ENCODE data around the gene PABPN1L.

The PABPN1L gene

DNA sequence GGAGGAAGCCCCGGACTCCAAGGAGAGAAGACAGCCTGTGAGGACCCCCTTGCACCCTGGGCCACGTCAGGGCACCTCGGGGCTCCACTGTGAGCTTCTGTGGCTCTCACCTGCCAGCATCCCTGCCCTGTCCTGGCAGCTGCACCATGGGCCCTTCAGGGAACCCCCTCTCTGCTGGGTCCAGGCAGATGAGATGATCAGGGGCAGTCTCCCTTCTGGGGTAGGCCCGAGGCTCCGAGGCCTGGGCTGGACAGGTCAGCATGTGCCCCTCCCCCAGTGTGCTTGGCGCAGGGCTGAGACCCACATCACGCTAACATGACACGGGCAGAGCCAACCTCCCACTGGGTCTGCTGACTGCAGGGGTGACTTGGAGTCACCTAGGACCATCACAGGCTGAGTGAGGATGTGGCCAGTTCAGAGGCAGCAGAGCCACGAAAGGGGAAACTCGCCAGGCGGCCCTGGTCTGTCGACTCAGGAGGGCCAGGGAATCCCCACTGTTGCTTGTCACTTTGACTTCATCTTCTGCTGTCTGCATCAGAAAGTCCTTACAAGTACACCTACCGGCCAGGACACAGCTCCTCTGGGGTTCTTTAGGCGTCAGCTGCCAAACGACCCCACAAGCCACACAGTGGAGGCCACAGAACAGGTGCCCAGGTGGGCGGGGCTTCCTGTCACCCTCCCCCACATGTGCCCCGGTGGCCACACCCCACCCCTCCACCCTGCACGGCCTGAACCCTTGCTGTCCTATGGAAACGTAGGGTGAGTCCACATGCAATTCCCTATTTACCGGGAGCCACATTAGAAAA is 12.0 kb downstream of the PABPN1L start:
- DNase-seq (ENCODE audit: extremely low spot score) = no peak
- no peak for TF ChIP-seq FOXK2 (IDR thresholded peaks at IDR 0.05)
- TF ChIP-seq HDGF (IDR thresholded peaks at IDR 0.05; ENCODE audit: borderline replicate concordance) = no peak
- TF ChIP-seq LEF1 (IDR thresholded peaks at IDR 0.05; ENCODE audit: borderline replicate concordance) = no peak
- CTCF ChIA-PET = no interaction called here
- POLR2A ChIA-PET = no interaction called here

DNA sequence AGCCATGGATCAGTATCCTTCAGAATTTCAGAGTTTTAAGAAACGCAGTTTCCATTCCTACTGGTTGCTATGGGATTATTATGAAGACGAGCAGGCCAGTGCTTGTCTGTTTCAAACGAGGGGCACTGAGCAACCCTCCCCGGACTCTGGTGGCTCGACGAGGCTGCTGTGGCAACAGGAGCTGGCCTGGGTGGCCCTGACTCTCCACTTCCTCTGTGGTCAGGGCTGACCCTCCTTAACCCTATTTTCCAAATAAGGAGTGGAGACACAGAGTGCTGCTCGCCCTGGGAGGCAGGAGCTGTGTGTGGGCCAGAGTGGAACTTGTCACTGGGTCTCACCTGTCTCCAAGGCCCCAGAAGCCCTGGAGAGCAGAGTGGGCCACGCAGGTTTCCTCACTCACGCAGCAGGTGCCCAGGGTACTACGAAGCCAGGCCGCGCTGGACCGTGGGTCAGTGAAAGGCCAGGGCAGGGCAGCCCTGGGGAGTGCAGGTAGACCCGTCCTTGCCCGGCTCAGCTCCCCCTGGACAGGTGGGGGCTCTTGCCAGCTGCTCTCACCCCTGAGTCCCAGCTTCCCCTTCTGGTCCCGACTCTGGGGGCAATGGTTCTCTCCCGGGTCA is 13.0 kb downstream of the PABPN1L start:
- TF ChIP-seq FOXK2 (IDR thresholded peaks at IDR 0.05) = no peak
- no peak for TF ChIP-seq FOXA1 (IDR thresholded peaks at IDR 0.05)
- no peak for TF ChIP-seq NFRKB (IDR thresholded peaks at IDR 0.05)
- no peak for TF ChIP-seq SUZ12 (IDR thresholded peaks at IDR 0.05)
- no peak for TF ChIP-seq ZNF384 (IDR thresholded peaks at IDR 0.05)
- no peak for TF ChIP-seq ARNT (IDR thresholded peaks at IDR 0.05)
- no peak for TF ChIP-seq CTBP1 (IDR thresholded peaks at IDR 0.05; ENCODE audit: borderline replicate concordance)
- TF ChIP-seq L3MBTL2 (conservative IDR thresholded peaks at IDR 0.05) = no peak
- no peak for TF ChIP-seq BHLHE40 (IDR thresholded peaks at IDR 0.05; ENCODE audit: borderline replicate concordance)
- TF ChIP-seq SP1 (IDR thresholded peaks at IDR 0.05) = no peak
- TF ChIP-seq, protein P1, sequence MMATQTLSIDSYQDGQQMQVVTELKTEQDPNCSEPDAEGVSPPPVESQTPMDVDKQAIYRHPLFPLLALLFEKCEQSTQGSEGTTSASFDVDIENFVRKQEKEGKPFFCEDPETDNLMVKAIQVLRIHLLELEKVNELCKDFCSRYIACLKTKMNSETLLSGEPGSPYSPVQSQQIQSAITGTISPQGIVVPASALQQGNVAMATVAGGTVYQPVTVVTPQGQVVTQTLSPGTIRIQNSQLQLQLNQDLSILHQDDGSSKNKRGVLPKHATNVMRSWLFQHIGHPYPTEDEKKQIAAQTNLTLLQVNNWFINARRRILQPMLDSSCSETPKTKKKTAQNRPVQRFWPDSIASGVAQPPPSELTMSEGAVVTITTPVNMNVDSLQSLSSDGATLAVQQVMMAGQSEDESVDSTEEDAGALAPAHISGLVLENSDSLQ (IDR thresholded peaks at IDR 0.05) = no peak
- TF ChIP-seq ELF4 (IDR thresholded peaks at IDR 0.05) = no peak
- TF ChIP-seq FOXM1 (IDR thresholded peaks at IDR 0.05; ENCODE audit: borderline replicate concordance) = no peak
- TF ChIP-seq TARDBP (IDR thresholded peaks at IDR 0.05) = no peak
- ChIA-PET CTCF (no interaction called here), POLR2A (no interaction called here)
- no peak for DNase-seq (ENCODE audit: extremely low spot score)

DNA sequence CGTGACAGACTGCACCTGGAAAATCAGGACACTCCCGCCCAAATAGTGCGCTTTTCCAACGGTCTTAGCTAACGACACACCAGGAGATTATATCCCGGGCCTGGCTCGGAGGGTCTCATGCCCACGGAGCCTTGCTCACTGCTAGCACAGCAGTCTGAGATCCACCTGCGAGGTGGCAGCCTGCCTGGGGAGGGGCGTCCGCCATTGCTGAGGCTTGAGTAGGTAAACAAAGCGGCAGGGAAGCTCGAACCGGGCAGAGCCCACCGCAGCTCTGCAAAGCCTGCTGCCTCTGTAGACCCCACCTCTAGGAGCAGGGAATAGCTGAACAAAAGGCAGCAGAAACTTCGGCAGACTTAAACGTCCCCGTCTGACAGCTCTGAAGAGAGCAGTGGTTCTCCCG is 14.8 kb downstream of the PABPN1L start:
- CTCF ChIA-PET = no interaction called here
- POLR2A ChIA-PET = no interaction called here
- TF ChIP-seq ARNT (IDR thresholded peaks at IDR 0.05) = no peak
- TF ChIP-seq HDGF (IDR thresholded peaks at IDR 0.05; ENCODE audit: borderline replicate concordance) = no peak
- TF ChIP-seq ELF4 (IDR thresholded peaks at IDR 0.05) = no peak
- TF ChIP-seq L3MBTL2 (conservative IDR thresholded peaks at IDR 0.05) = no peak
- no peak for TF ChIP-seq SUZ12 (IDR thresholded peaks at IDR 0.05)
- TF ChIP-seq NFRKB (IDR thresholded peaks at IDR 0.05) = no peak
- TF ChIP-seq, protein P1 (IDR thresholded peaks at IDR 0.05) = no peak
- TF ChIP-seq CTBP1 (IDR thresholded peaks at IDR 0.05; ENCODE audit: borderline replicate concordance) = no peak
- no peak for TF ChIP-seq ZNF384 (IDR thresholded peaks at IDR 0.05)
- no peak for TF ChIP-seq FOXK2 (IDR thresholded peaks at IDR 0.05)
- TF ChIP-seq LEF1 (IDR thresholded peaks at IDR 0.05; ENCODE audit: borderline replicate concordance) = no peak
- TF ChIP-seq FOXM1 (IDR thresholded peaks at IDR 0.05; ENCODE audit: borderline replicate concordance) = no peak
- no peak for DNase-seq (ENCODE audit: extremely low spot score)

DNA sequence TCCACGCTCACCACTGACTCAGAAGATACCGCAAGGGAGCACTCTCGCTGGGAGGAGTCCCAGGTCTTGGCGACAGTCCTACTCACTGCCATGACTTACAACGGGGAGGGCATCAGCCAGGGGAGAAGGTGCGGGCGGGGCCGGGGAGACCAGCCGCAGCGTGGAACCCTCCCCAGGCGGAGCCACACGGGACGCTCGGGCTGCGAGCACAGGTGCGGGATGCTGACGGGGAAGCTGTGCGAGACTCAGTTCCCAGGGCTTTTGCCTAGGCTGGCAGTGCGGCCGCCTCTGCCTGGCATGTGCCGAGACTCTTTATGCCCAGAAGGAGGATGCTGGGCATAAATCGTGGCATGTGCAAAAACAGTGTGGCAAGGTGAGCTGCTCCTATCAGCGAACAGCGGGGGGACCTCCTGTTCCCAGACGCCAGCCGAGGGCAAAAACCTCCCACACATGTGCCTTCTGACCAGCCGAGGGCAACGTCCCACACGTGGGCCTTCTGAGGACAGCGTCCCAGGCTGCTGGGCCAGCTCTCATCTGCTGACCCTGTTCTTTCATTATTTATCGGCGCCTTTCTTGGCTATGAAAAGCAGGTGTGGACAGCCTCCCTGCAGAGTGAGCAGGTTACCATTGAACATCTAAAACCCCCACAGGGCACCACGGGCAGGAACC is 15.8 kb downstream of the PABPN1L start:
- TF ChIP-seq SP1 (IDR thresholded peaks at IDR 0.05) = no peak
- TF ChIP-seq CTBP1 (IDR thresholded peaks at IDR 0.05; ENCODE audit: borderline replicate concordance) = no peak
- no peak for TF ChIP-seq LEF1 (IDR thresholded peaks at IDR 0.05; ENCODE audit: borderline replicate concordance)
- TF ChIP-seq ZNF384 (IDR thresholded peaks at IDR 0.05) = no peak
- TF ChIP-seq TARDBP (IDR thresholded peaks at IDR 0.05) = no peak
- no peak for TF ChIP-seq L3MBTL2 (conservative IDR thresholded peaks at IDR 0.05)
- TF ChIP-seq, protein P1 (IDR thresholded peaks at IDR 0.05) = no peak
- POLR2A ChIA-PET = no interaction called here
- CTCF ChIA-PET = no interaction called here
- no peak for DNase-seq (ENCODE audit: extremely low spot score)

DNA sequence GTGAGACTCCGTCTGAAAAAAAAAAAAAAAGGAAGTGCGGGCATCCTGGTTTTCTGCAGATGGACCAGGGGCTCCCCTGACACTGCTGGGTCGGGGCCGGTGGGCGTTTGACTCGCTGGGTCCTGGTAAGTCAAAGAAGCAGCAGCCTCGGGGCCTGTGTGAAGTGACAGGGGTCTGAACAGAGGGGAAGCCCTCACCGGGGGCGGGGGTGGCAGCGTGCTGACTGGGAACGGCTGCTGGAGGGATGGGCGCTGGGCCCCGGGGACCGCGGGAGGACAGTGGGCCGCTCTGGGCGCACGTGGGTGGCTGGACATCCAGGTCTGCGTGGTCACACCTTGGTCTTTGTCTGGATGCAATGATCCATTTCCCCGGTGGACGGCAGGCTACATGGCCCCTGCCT is 17.9 kb downstream of the PABPN1L start:
- DNase-seq (ENCODE audit: extremely low spot score) = no peak
- ChIA-PET CTCF (no interaction called here), POLR2A (no interaction called here)
- TF ChIP-seq, protein P1 (IDR thresholded peaks at IDR 0.05) = no peak
- TF ChIP-seq FOXA1 (IDR thresholded peaks at IDR 0.05) = no peak
- TF ChIP-seq ELF4 (IDR thresholded peaks at IDR 0.05) = no peak
- no peak for TF ChIP-seq ARNT (IDR thresholded peaks at IDR 0.05)
- no peak for TF ChIP-seq FOXK2 (IDR thresholded peaks at IDR 0.05)

DNA sequence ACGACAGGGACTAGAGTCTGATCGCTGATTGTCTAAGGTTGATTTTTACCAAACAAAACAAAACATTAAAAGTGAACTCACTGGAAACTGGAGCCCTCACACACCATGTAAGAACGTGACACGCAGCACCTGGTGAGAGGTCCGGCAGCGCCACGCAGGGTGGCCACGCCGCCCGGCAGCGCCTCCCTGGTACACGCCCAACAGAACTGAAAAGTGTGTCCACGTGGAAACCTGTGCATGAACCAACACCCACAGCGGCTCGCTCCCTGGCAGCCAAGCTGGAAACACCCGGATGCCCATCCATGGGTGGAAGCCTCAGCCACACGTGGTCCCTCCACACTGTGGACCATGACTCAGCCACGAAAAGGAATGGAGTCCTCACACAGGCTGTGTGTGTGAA is 18.8 kb downstream of the PABPN1L start:
- ChIA-PET POLR2A (interaction anchor here (2.0 kb wide), 1 partner anchor 9 kb away, joined by 5 read pairs; the partner anchor contains the start of genes GALNS and TRAPPC2L), CTCF (no interaction called here)
- no peak for DNase-seq (ENCODE audit: extremely low spot score)
- TF ChIP-seq SUZ12 (IDR thresholded peaks at IDR 0.05) (no peak), BHLHE40 (IDR thresholded peaks at IDR 0.05; ENCODE audit: borderline replicate concordance) (no peak)
